Lower leg skin (tissue), 4 donors: Measurements from ENCODE around the gene PHPT1. TPM values are rescaled to one million over a fixed set of nuclear protein-coding genes. Genes with fewer than 3 reads are reported as not detected.

ENCODE experiments used
- DNase-seq, 2 donors: peaks; one replicate each; pipeline ENCODE4 v3.0.0-alpha.2; 2019; ENCODE audit warnings: low spot score in 2 of 2
- H3K4me3 ChIP-seq: fragments of 200-600 bp; sonication (generic); 2 replicates; pipeline ENCODE4 v1.5.1; 2017; ENCODE audit warnings: mild to moderate bottlenecking, low read depth; ENCODE audit not compliant: poor library complexity, severe bottlenecking
- CTCF ChIP-seq, 3 donors: fragments of 450-650 bp; IDR thresholded peaks; one replicate each; pipeline ENCODE4 v1.5.1; 2016; ENCODE audit warnings: antibody characterized with exemption in 3 of 3, mild to moderate bottlenecking in 3 of 3, moderate library complexity in 2 of 3
- POLR2A ChIP-seq, 2 donors: fragments of 450-650 bp; IDR thresholded peaks; one replicate each; pipeline ENCODE4 v1.6.1; 2016 to 2017; ENCODE audit warnings: antibody characterized with exemption in 2 of 2, mild to moderate bottlenecking in 1 of 2, moderate library complexity in 1 of 2
- WGBS, 2 donors: methylation state at CpG; one replicate each; pipeline ENCODE4 v1.1.5; 2018; 5-methylcytosine and 5-hydroxymethylcytosine counted together
- intact Hi-C: fragments of 100-400 bp; cut with DNase I; formaldehyde crosslinking; loops from one replicate; pipeline ENCODE4 v1.15.0; 2023; ENCODE audit warnings: low total_unique reads
- total RNA-seq, 4 donors: library from RNA; depleted of rRNA; stranded (reverse); fragments of >200 nt; gene quantifications; one replicate each; pipeline ENCODE4 v1.1.0, GENCODE V29; 2016

The PHPT1 gene
- total RNA-seq, 4 donors from 2014 or later = 22.0 to 60.4 (median 48.7) TPM

GRCh38 chr9:136826703-136827582 is 22.3 kb upstream of the PHPT1 start:
- H3K4me3 ChIP-seq = no peak overlapping the region
- TF ChIP-seq CTCF (IDR thresholded peaks at IDR 0.05) = no peak
- TF ChIP-seq POLR2A (IDR thresholded peaks at IDR 0.05) = no peak
- intact Hi-C loops = no loop called here
- no peak for DNase-seq
- 89 to 92% methylated on average over 13 to 23 of the region's 24 CpGs for WGBS, 2 donors

DNA sequence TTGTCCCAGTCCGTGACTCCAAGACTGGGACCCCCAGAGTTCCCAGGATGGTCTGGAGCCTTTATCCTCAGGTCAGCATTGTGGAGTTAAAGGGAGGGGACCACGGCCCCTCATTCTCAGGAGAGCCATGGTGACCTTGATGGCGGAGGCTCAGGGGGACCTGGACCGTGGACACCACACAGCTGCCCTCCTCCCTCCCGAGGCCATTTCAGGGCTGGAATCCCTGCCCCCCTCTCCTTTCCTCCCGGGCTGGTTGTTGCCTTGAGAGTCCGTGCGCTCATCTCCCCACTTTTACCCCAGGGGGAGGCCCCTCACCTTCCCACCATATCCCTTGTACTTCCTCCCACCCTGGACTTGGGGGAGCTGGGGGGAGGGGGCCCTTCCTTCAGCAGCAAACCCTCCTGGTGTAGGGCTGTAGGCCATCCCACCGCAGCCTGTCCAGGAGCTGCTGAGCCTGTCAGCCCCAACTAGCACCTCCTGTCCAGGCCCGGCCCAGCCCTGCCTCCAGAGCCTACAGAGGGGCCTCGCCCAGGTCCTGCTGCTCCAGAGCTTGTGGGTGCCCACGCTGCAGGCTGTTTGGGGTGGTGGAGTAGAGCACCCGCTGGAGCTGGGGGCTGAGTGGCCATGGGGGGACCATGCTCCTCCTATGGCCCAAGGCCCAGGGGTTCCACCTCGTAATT is 21.3 kb upstream of the PHPT1 start:
- no peak for DNase-seq
- no peak overlapping the region for H3K4me3 ChIP-seq
- intact Hi-C loops = no loop called here
- TF ChIP-seq CTCF (IDR thresholded peaks at IDR 0.05) (no peak), POLR2A (IDR thresholded peaks at IDR 0.05) (no peak)
- 91 to 93% methylated on average over 14 of the region's 14 CpGs for WGBS, 2 donors

- TF ChIP-seq CTCF (IDR thresholded peaks at IDR 0.05) = no peak
- no peak for TF ChIP-seq POLR2A (IDR thresholded peaks at IDR 0.05)
- no peak for DNase-seq
- intact Hi-C loops = no loop called here
- 93 to 94% methylated on average over 31 of the region's 31 CpGs for WGBS, 2 donors
- no peak overlapping the region for H3K4me3 ChIP-seq
These were observed 20.6 kb upstream of the PHPT1 start for GRCh38 chr9:136828474-136829140.

DNA sequence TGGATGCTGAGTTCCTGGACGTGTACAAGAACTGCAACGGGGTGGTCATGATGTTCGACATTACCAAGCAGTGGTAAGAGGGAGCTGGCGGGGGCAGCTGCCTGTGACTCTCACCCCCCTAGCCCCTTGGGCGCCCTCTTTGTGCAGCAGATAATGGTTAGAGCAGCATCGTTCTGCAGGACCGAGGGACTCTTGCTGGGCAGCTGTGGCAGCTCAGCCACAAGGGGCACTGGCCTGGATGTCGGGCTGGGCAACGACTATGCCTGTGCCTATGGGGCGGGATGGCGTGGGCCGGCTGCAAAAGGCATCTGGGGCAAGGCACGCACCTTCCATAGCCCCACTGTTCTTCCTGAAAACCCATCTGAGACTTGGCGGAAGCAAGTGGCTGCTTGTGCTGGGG is 19.8 kb upstream of the PHPT1 start:
- DNase-seq = no peak
- 96 to 97% methylated on average over 13 to 14 of the region's 14 CpGs for WGBS, 2 donors
- intact Hi-C loops = no loop called here
- TF ChIP-seq CTCF (IDR thresholded peaks at IDR 0.05) (no peak), POLR2A (IDR thresholded peaks at IDR 0.05) (no peak)
- no peak overlapping the region for H3K4me3 ChIP-seq

DNA sequence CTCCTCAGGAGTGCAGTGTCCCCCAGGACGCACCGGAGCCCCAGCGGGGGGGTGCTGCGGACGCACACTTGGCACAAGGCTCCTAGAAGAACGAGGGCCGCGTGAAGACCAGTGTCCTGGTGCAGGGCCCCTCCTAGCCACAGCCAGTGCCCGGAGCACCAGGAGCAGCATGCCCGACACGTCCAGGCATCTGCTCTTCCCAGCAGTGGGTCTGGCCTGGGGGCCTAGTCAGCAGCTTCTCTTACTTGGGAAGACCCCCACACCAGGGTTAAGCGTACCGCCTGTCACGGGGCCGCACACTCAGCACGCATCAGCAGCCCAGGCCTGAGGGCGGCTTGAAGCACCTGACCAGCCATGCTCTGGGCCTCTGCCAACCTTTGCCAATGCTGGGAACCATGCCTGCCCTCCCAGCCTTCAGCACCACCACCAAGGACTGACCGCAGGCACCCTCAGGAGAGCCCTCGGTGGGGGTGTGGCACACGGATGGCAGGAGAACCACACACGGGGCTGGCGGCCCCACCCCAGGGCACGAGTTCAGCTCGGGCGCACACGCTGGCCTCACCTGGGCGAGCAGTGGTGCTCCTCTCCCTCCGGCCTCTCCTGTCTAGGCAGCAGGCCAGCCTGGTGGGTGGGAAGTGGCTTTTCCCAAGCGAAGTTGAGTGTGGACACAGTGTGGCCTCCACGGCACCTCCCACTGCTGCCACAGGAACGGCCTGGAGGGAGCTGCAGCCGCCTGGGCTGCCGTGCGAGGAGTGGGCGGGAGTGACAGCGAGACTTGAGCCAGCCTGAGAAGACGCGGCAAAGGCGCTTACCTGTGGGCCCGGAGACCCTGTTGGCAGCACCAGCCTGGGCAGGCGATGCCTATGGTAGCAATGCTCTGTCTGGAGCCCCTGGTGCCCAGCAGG is 19.0 kb upstream of the PHPT1 start:
- TF ChIP-seq CTCF (IDR thresholded peaks at IDR 0.05) (no peak), POLR2A (IDR thresholded peaks at IDR 0.05) (no peak)
- DNase-seq = no peak
- intact Hi-C loops = no loop called here
- WGBS, 2 donors = 84 to 88% methylated on average over 21 to 41 of the region's 41 CpGs
- H3K4me3 ChIP-seq = no peak overlapping the region
